DOHH2 (cell line): Measurements from ENCODE around the gene RNU2-63P.
A peak's percentile ranks its signal among the peaks of the same experiment; 100 is the strongest.

Experiments
- H3F3A ChIP-seq: fragments of 200-600 bp; sonication (generic), shearing (Covaris generic); 2 replicates; pipeline ENCODE4 v1.6.0; 2016; ENCODE audit warnings: antibody characterized with exemption, mild to moderate bottlenecking; ENCODE audit not compliant: control insufficient read depth, insufficient read depth
- H3K27ac ChIP-seq: fragments of 200-600 bp; sonication (generic); 2 replicates; pipeline ENCODE4 v1.5.1; 2014; ENCODE audit warnings: low read depth, mild to moderate bottlenecking, low read length, moderate library complexity
- H3K27me3 ChIP-seq: fragments of 200-600 bp; sonication (generic); 2 replicates; pipeline ENCODE4 v1.6.1; 2014; ENCODE audit warnings: mild to moderate bottlenecking, low read length, mixed read lengths; ENCODE audit not compliant: control insufficient read depth
- H3K36me3 ChIP-seq: fragments of 200-600 bp; sonication (generic); 2 replicates; pipeline ENCODE4 v1.6.1; 2014; ENCODE audit warnings: mild to moderate bottlenecking, low read length, moderate library complexity, mixed read lengths; ENCODE audit not compliant: control insufficient read depth
- H3K4me1 ChIP-seq: fragments of 200-600 bp; sonication (generic); 2 replicates; pipeline ENCODE4 v1.6.1; 2014; ENCODE audit warnings: mild to moderate bottlenecking, low read length, mixed read lengths; ENCODE audit not compliant: control insufficient read depth
- H3K4me2 ChIP-seq: fragments of 200-600 bp; sonication (generic); 2 replicates; pipeline ENCODE4 v1.6.0; 2014; ENCODE audit warnings: mild to moderate bottlenecking, low read length, moderate library complexity
- H3K4me3 ChIP-seq: fragments of 200-600 bp; sonication (generic); 2 replicates; pipeline ENCODE4 v1.5.1; 2014; ENCODE audit warnings: mild to moderate bottlenecking, low read length, mixed read lengths
- H3K79me2 ChIP-seq: fragments of 200-600 bp; sonication (generic); 2 replicates; pipeline ENCODE4 v1.6.1; 2014; ENCODE audit warnings: mild to moderate bottlenecking, low read length, mixed read lengths; ENCODE audit not compliant: control insufficient read depth
- H3K9me2 ChIP-seq: fragments of 200-600 bp; sonication (generic); replicated peaks from 2 replicates; pipeline ENCODE4 v1.6.1; 2014; ENCODE audit warnings: mild to moderate bottlenecking, low read length, mixed read lengths; ENCODE audit not compliant: control insufficient read depth
- H3K9me3 ChIP-seq: fragments of 200-600 bp; sonication (generic); 2 replicates; pipeline ENCODE4 v1.6.1; 2014; ENCODE audit warnings: antibody characterized with exemption, low read length, mixed read lengths; ENCODE audit not compliant: control insufficient read depth, insufficient read depth
- H4K20me1 ChIP-seq: fragments of 200-600 bp; sonication (generic); 2 replicates; pipeline ENCODE4 v1.6.0; 2014; ENCODE audit warnings: low read depth, mild to moderate bottlenecking, antibody characterized with exemption, low read length, moderate library complexity; ENCODE audit not compliant: control insufficient read depth, insufficient read depth
- EZH2phosphoT487 ChIP-seq: fragments of 200-600 bp; sonication (generic); IDR thresholded peaks from 2 replicates; pipeline ENCODE4 v1.6.1; 2017; ENCODE audit warnings: borderline replicate concordance, mild to moderate bottlenecking, antibody characterized with exemption, low read length, moderate library complexity, mixed read lengths
- TF ChIP-seq, protein P1 (sequence below): fragments of 200-600 bp; sonication (generic); IDR thresholded peaks from one replicate; pipeline ENCODE4 v1.5.1; 2014; ENCODE audit warnings: antibody characterized with exemption, mild to moderate bottlenecking, low read depth, low read length; ENCODE audit not compliant: poor library complexity, severe bottlenecking

The RNU2-63P gene

DNA sequence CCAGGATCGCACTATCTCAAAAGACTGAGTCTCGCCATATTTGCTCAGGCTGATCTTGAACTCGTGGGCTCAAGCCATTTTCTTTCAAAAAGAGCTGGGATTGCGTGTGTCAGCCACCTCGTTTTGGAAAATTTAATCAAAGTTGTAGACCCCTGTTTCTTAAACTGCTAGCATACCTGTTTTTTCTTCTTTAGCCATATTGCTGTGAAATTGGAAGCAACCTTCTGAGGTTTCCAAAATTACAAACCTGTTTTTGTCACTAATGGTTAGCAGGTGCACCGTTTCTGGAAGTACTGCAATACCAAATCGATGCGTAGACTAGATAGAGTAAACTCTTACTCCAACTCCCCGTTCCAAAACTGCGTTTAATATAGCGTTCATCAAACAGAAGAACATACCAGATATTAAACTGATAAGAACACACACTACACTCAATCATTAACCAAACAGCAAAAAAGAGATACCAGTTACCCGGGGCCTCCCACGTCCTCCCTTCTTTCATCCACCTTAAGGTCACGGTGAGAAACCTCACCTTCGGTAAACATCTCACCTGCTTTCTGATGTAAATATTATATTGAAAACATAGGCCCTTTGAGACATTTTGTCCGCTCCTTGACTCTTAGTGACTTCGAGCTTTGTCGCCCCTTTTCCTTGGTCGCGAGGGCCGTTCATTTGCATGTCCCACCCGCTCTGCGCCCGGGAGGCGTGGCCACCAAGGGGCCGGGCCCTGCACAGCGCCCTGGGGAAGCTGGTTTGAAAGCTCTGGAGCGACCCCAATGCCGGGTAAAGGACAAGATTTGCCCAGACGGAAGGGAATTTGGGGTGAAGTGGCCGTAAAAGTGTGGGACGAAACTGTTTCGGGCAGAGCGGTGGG lies at the start of gene RNU2-63P:
Gene RNU2-63P (minus strand): TSS at position 462 of the 874 bp plus-strand sequence.
- no peaks in the 10 kb centered on the region for H3K9me2 ChIP-seq
- H3K4me1 ChIP-seq = peaks cover 18% of the 10 kb centered on the region
- TF ChIP-seq, protein P1, sequence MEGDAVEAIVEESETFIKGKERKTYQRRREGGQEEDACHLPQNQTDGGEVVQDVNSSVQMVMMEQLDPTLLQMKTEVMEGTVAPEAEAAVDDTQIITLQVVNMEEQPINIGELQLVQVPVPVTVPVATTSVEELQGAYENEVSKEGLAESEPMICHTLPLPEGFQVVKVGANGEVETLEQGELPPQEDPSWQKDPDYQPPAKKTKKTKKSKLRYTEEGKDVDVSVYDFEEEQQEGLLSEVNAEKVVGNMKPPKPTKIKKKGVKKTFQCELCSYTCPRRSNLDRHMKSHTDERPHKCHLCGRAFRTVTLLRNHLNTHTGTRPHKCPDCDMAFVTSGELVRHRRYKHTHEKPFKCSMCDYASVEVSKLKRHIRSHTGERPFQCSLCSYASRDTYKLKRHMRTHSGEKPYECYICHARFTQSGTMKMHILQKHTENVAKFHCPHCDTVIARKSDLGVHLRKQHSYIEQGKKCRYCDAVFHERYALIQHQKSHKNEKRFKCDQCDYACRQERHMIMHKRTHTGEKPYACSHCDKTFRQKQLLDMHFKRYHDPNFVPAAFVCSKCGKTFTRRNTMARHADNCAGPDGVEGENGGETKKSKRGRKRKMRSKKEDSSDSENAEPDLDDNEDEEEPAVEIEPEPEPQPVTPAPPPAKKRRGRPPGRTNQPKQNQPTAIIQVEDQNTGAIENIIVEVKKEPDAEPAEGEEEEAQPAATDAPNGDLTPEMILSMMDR = no peak
- no peak for TF ChIP-seq EZH2phosphoT487
- peaks cover 5% of the 10 kb centered on the region; the same call in 1 of the 2 replicates for H3K79me2 ChIP-seq
- H4K20me1 ChIP-seq = no peaks in the 10 kb centered on the region
- peak within 1 kb of the TSS; percentile 80 for H3K4me2 ChIP-seq
- peak within 1 kb of the TSS; percentile 91 for H3K4me3 ChIP-seq
- H3K36me3 ChIP-seq = peaks cover 3% of the 10 kb centered on the region; the same call in 1 of the 2 replicates
- H3K27me3 ChIP-seq = no peaks in the 10 kb centered on the region
- H3K9me3 ChIP-seq = peaks cover 15% of the 10 kb centered on the region
- H3K27ac ChIP-seq = peak within 1 kb of the TSS; percentile 81
- peaks cover 14% of the 10 kb centered on the region for H3F3A ChIP-seq

DNA sequence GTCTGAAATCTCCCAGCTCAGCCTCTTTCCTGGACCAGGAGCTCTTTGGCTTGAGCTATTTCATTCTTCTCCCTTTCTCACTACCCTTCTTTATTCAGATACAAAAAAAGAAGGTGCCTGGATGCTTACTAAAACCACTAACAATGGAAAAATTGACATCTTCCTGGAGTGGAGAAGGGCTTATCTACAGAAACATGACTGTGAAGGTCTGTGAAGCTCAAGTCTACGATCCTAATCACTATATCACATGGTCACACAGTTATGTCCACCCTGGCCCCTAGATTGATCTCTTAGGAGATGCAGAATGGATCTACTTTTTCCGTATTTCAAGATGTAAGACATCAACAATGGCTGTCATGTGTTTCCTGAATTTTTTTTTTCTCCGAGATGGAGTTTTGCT lies 44.9 kb upstream of the RNU2-63P start:
- no peaks in the 10 kb centered on the region for H3F3A ChIP-seq
- TF ChIP-seq EZH2phosphoT487 = no peak
- TF ChIP-seq, protein P1 = no peak
- H4K20me1 ChIP-seq = no peaks in the 10 kb centered on the region
- H3K4me1 ChIP-seq = peaks cover 2% of the 10 kb centered on the region
- no peaks in the 10 kb centered on the region for H3K79me2 ChIP-seq
- no peaks in the 10 kb centered on the region for H3K27me3 ChIP-seq
- no peak overlapping the region for H3K27ac ChIP-seq
- no peak overlapping the region for H3K4me3 ChIP-seq
- no peaks in the 10 kb centered on the region for H3K36me3 ChIP-seq
- H3K4me2 ChIP-seq = no peak overlapping the region
- no peaks in the 10 kb centered on the region for H3K9me3 ChIP-seq
- no peaks in the 10 kb centered on the region for H3K9me2 ChIP-seq

GRCh38 chr2:88060907-88061275 lies 44.5 kb upstream of the RNU2-63P start:
- TF ChIP-seq, protein P1 = no peak
- no peak for TF ChIP-seq EZH2phosphoT487
- Histone ChIP-seq H3K79me2 (no peaks in the 10 kb centered on the region), H3K9me2 (no peaks in the 10 kb centered on the region), H4K20me1 (no peaks in the 10 kb centered on the region), H3F3A (no peaks in the 10 kb centered on the region), H3K4me1 (peaks cover 6% of the 10 kb centered on the region), H3K27ac (no peak overlapping the region), H3K9me3 (no peaks in the 10 kb centered on the region), H3K27me3 (no peaks in the 10 kb centered on the region), H3K4me2 (no peak overlapping the region), H3K36me3 (no peaks in the 10 kb centered on the region), H3K4me3 (no peak overlapping the region)
